Hepatocyte (in vitro differentiated cells): Measurements from ENCODE around the gene XPO1. TPM values are rescaled to one million over a fixed set of nuclear protein-coding genes. Genes with fewer than 3 reads are reported as not detected.
"Not testable (repeated sequence)": the region's sequence is repeated elsewhere in the genome, so short reads cannot be mapped to it uniquely, and the experiment has no call there.

Experiments
- DNase-seq: peaks from one replicate; pipeline ENCODE4 v3.0.0-alpha.2; 2016; ENCODE audit warnings: low spot score
- H2AFZ ChIP-seq: fragments of 200-600 bp; sonication (generic); 2 replicates; pipeline ENCODE4 v1.6.0; 2016; ENCODE audit warnings: antibody characterized with exemption, mild to moderate bottlenecking
- H3K27ac ChIP-seq: fragments of 200-600 bp; sonication (generic); 2 replicates; pipeline ENCODE4 v1.5.1; 2016; ENCODE audit warnings: mild to moderate bottlenecking
- H3K27me3 ChIP-seq: fragments of 200-600 bp; sonication (generic); 2 replicates; pipeline ENCODE4 v1.6.1; 2016
- H3K36me3 ChIP-seq: fragments of 200-600 bp; sonication (generic); replicated peaks from 2 replicates; pipeline ENCODE4 v1.5.1; 2016; ENCODE audit warnings: low read depth; ENCODE audit not compliant: insufficient read depth
- H3K4me1 ChIP-seq: fragments of 200-600 bp; sonication (generic); 2 replicates; pipeline ENCODE4 v1.5.1; 2016; ENCODE audit warnings: mild to moderate bottlenecking, moderate library complexity; ENCODE audit not compliant: insufficient read depth
- H3K4me2 ChIP-seq: fragments of 200-600 bp; sonication (generic); 2 replicates; pipeline ENCODE4 v1.6.0; 2016
- H3K4me3 ChIP-seq: fragments of 200-600 bp; sonication (generic); 2 replicates; pipeline ENCODE4 v1.5.1; 2016; ENCODE audit warnings: mild to moderate bottlenecking
- H3K79me2 ChIP-seq: fragments of 200-600 bp; sonication (generic); 2 replicates; pipeline ENCODE4 v1.6.0; 2017; ENCODE audit warnings: mild to moderate bottlenecking
- H3K9me2 ChIP-seq: fragments of 200-600 bp; sonication (generic); replicated peaks from 2 replicates; pipeline ENCODE4 v1.6.0; 2017; ENCODE audit warnings: mild to moderate bottlenecking; ENCODE audit not compliant: insufficient read depth
- H3K9me3 ChIP-seq: fragments of 200-600 bp; sonication (generic); 2 replicates; pipeline ENCODE4 v1.5.1; 2016; ENCODE audit warnings: low read depth, mild to moderate bottlenecking
- H4K20me1 ChIP-seq: fragments of 200-600 bp; sonication (generic); 2 replicates; pipeline ENCODE4 v1.6.0; 2016; ENCODE audit warnings: mild to moderate bottlenecking; ENCODE audit not compliant: insufficient read depth, poor library complexity, severe bottlenecking
- EZH2 ChIP-seq: fragments of 200-600 bp; sonication (generic); IDR thresholded peaks from 2 replicates; pipeline ENCODE4 v1.6.1; 2016; ENCODE audit warnings: antibody characterized with exemption, mild to moderate bottlenecking, borderline replicate concordance
- EZH2phosphoT487 ChIP-seq: fragments of 200-600 bp; sonication (generic); IDR thresholded peaks from one replicate; pipeline ENCODE4 v1.6.1; 2018; ENCODE audit warnings: antibody characterized with exemption, mild to moderate bottlenecking, low read depth, moderate library complexity; ENCODE audit not compliant: unreplicated experiment, severe bottlenecking
- WGBS: methylation state at CpG from one replicate; pipeline ENCODE4 v1.1.6; 2016; ENCODE audit warnings: low lambda C conversion rate; ENCODE audit errors: missing lambda C conversion rate; 5-methylcytosine and 5-hydroxymethylcytosine counted together
- polyA plus RNA-seq: library from polyadenylated mRNA; unstranded; fragments of >200 nt; fragmentation: Nextera tagmentation; extraction: Ambion mirVana; gene quantifications from 2 replicates; pipeline ENCODE4 v1.2.1, GENCODE V29; 2016
- total RNA-seq: library from RNA; depleted of rRNA; stranded (reverse); fragments of >200 nt; gene quantifications from 2 replicates; pipeline ENCODE4 v1.2.3, GENCODE V29; 2014
- TF ChIP-seq, protein P1 (sequence below): fragments of 200-600 bp; sonication (generic); IDR thresholded peaks from 2 replicates; pipeline ENCODE4 v1.5.1; 2016; ENCODE audit warnings: antibody characterized with exemption, mild to moderate bottlenecking; ENCODE audit not compliant: poor library complexity

XPO1 gene
- total and polyA plus RNA-seq, 2 experiments from 2014 or later = 44.1 to 151 TPM

DNA sequence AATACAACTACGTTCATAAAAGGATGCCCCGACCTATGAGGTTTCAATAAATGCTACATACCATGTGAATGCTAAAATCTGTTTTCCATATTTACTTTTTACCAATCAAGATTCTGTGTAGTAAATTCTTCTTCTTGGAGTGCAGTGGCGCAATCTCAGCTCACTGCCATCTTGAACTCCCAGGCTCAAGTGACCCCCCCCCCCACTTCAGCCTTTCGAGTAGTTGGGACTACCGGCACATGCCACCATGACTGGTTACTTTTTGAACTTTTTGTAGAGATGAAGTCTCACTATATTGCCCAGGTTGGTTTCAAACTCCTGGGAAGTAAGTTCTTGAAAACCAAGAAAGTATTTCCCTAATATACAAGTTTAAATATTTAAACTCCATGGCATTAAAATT, 52.9 kb downstream of the XPO1 start:
- DNase-seq = no peak
- Histone ChIP-seq H3K9me3 (no peaks in the 10 kb centered on the region), H3K4me3 (no peak overlapping the region), H3K9me2 (no peaks in the 10 kb centered on the region), H3K36me3 (no peaks in the 10 kb centered on the region), H3K4me1 (no peaks in the 10 kb centered on the region), H4K20me1 (no peaks in the 10 kb centered on the region), H3K79me2 (peaks cover 41% of the 10 kb centered on the region), H3K27ac (no peak overlapping the region), H3K4me2 (no peak overlapping the region), H3K27me3 (no peaks in the 10 kb centered on the region), H2AFZ (no peak overlapping the region)
- TF ChIP-seq, protein P1, sequence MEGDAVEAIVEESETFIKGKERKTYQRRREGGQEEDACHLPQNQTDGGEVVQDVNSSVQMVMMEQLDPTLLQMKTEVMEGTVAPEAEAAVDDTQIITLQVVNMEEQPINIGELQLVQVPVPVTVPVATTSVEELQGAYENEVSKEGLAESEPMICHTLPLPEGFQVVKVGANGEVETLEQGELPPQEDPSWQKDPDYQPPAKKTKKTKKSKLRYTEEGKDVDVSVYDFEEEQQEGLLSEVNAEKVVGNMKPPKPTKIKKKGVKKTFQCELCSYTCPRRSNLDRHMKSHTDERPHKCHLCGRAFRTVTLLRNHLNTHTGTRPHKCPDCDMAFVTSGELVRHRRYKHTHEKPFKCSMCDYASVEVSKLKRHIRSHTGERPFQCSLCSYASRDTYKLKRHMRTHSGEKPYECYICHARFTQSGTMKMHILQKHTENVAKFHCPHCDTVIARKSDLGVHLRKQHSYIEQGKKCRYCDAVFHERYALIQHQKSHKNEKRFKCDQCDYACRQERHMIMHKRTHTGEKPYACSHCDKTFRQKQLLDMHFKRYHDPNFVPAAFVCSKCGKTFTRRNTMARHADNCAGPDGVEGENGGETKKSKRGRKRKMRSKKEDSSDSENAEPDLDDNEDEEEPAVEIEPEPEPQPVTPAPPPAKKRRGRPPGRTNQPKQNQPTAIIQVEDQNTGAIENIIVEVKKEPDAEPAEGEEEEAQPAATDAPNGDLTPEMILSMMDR = no peak
- no peak for TF ChIP-seq EZH2
- 95% methylated on average over 5 of the region's 5 CpGs for WGBS

DNA sequence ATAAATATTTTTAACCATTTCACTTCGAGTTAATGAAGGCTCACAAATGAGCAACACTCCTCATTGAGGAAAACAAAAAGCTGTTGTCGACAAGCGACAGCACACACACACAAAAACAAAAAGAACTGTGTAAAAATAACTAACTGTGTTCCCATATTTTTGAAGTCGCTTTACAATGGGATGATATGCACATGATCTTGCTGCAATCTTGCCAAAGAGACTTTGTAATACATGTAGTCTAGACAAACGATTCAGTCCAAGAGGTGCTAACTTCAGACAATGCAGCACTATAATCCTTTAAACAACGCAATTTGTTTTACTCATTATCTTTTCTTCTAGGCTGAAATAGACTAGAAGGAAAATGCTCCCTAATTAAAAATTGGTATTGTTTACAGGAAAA, 60.1 kb downstream of the XPO1 start:
- Histone ChIP-seq H3K79me2 (peaks cover 32% of the 10 kb centered on the region), H3K36me3 (peaks cover 3% of the 10 kb centered on the region), H4K20me1 (peaks cover 5% of the 10 kb centered on the region), H3K27me3 (no peaks in the 10 kb centered on the region), H3K4me3 (no peak overlapping the region), H3K27ac (no peak overlapping the region), H3K9me2 (no peaks in the 10 kb centered on the region), H3K4me1 (no peaks in the 10 kb centered on the region), H3K4me2 (no peak overlapping the region), H3K9me3 (no peaks in the 10 kb centered on the region), H2AFZ (no peak overlapping the region)
- WGBS = 91% methylated on average over 6 of the region's 6 CpGs
- DNase-seq = no peak
- no peak for TF ChIP-seq EZH2phosphoT487
- TF ChIP-seq EZH2 = no peak
- TF ChIP-seq, protein P1 = no peak

DNA sequence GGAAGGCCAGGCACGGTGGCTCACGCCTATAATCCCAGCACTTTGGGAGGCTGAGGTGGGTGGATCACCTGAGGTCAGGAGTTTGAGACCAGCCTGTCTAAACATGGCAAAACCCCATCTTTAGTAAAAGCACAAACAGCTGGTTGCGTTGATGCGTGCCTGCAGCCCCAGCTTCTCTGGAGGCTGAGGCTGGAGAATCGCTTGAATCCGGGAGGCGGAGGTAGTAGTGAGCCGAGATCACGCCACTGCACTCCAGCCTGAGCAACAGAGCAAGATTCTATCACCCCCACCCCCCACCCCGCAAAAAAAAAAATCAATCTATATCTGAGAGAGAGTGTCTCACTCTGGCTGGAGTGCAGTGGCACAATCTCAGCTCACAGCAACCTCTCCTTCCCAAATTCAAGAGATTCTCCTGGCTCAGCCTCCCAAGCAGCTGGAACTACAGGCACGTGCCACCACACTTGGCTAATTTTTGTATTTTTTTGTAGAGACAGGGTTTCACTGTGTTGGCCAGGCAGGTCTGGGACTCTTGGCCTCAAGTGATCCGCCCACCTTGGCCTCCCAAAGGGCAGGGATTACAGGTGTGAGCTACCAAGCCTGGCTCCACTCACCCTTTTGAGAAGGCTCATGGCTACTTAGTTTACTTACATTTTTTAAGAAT, 61.1 kb downstream of the XPO1 start:
- H3K4me2 ChIP-seq, H3K4me3 ChIP-seq, DNase-seq, H3K36me3 ChIP-seq, H3K9me3 ChIP-seq, H3K27me3 ChIP-seq, H3K27ac ChIP-seq, H4K20me1 ChIP-seq, H3K9me2 ChIP-seq, H2AFZ ChIP-seq, H3K4me1 ChIP-seq: not testable (repeated sequence)
- H3K79me2 ChIP-seq = peaks cover 36% of the 10 kb centered on the region
- WGBS = 98% methylated on average over 12 of the region's 12 CpGs

DNA sequence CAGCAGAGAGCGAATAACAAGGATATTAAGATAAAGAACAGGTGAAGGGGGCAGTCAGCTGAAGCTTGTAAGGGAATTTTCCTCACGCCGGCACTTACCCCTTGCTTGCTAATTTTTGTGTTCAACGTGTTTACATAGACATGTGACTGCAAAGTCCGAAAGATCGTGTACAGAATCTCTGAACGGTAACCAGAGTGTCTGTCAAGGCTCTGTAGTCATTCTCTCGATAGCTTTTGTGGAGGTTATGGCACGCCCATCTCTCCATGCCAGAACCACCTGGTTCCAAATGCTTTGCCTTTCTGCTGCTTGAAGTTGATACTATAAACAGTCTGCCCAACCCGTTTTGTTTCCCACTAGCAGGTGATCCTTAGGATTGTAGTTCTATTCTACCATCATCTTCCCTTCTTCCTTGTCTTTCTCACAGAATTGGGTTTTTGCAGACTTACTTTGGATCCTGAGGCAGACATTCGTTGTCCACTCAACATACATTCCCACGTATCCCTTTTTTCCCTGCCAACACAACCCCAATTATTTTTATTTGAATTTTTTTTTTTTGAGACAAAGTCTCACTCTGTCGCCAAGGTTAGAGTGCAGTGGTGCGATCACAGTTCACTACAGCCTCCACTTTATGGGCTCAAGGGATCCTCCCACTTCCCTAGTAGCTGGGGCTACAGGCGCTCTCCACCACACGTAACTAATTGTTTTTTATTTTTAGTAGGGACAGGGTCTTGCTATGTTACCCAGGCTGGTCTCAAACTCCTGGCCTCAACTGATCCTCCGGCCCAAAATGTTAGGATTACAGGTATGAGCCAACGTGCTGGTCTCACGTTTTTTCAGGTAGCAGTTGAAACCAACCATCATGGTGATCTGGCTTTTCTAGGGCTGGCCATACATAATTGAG, 66.0 kb downstream of the XPO1 start:
- peak overlapping the region; percentile 83 for H2AFZ ChIP-seq
- peak; percentile 66 for DNase-seq
- H3K27me3 ChIP-seq = no peaks in the 10 kb centered on the region
- peaks cover 22% of the 10 kb centered on the region for H3K4me1 ChIP-seq
- peaks cover 25% of the 10 kb centered on the region for H4K20me1 ChIP-seq
- peak overlapping the region; percentile 89 for H3K4me2 ChIP-seq
- H3K79me2 ChIP-seq = peaks cover 54% of the 10 kb centered on the region
- H3K9me3 ChIP-seq = no peaks in the 10 kb centered on the region
- TF ChIP-seq, protein P1 = no peak
- TF ChIP-seq EZH2 = no peak
- no peak for TF ChIP-seq EZH2phosphoT487
- H3K4me3 ChIP-seq = peak overlapping the region; percentile 62
- 36% methylated on average over 19 of the region's 19 CpGs for WGBS
- H3K9me2 ChIP-seq = no peaks in the 10 kb centered on the region
- H3K36me3 ChIP-seq = no peaks in the 10 kb centered on the region
- H3K27ac ChIP-seq = peak overlapping the region; percentile 99
